Lower lobe of right lung (tissue), 2 donors: Measurements from ENCODE around the gene CAMTA2. TPM values are rescaled to one million over a fixed set of nuclear protein-coding genes. Genes with fewer than 3 reads are reported as not detected.

Source experiments
- ATAC-seq, 2 donors: fragments of 200-7000 bp; cut with Tn5 transposase; one replicate each; pipeline ENCODE4 v1.9.1; 2020 to 2022; ENCODE audit warnings: mild to moderate bottlenecking in 2 of 2, moderate library complexity in 2 of 2
- DNase-seq: peaks from one replicate; pipeline ENCODE4 v3.0.0-alpha.2; 2020
- H3K27ac ChIP-seq: fragments of 200-600 bp; one replicate; pipeline ENCODE4 v1.8.0; 2022
- H3K27me3 ChIP-seq: fragments of 200-600 bp; one replicate; pipeline ENCODE4 v1.8.0; 2022; ENCODE audit warnings: low read depth
- H3K36me3 ChIP-seq: fragments of 200-600 bp; one replicate; pipeline ENCODE4 v1.8.0; 2022; ENCODE audit warnings: mild to moderate bottlenecking
- H3K4me1 ChIP-seq: fragments of 200-600 bp; one replicate; pipeline ENCODE4 v1.8.0; 2022
- H3K4me3 ChIP-seq: fragments of 200-600 bp; one replicate; pipeline ENCODE4 v1.8.0; 2022; ENCODE audit warnings: mild to moderate bottlenecking
- H3K9me3 ChIP-seq: fragments of 200-600 bp; one replicate; pipeline ENCODE4 v1.8.0; 2022
- CTCF ChIP-seq: fragments of 200-600 bp; IDR thresholded peaks from one replicate; pipeline ENCODE4 v1.8.0; 2022; ENCODE audit warnings: antibody characterized with exemption, mild to moderate bottlenecking
- intact Hi-C: fragments of 100-400 bp; cut with DNase I; formaldehyde crosslinking; loops from one replicate; pipeline ENCODE4 v1.11.0; 2022
- long read RNA-seq: library from polyadenylated mRNA; unstranded; transcript quantifications from one replicate; pipeline ENCODE4 v2.0.0, GENCODE V29; 2021
- total RNA-seq: library from RNA; stranded (reverse); fragmentation: NEBNext Ultra II Directional; extraction: Animal tissue kit (Norgen Biotek cat#: 25700); gene quantifications from one replicate; pipeline ENCODE4 v1.2.1, GENCODE V29; 2021
- donor health status: DM: no; HTN: yes; CAD: no; lungs with severe emphysema.

CAMTA2 gene
- total RNA-seq: 49.9 TPM
- long read RNA-seq, partial matches to known transcripts: 39 of 50 reads
- long read RNA-seq, other reads (novel, unspliced or antisense): 9 of 50 reads

- TF ChIP-seq CTCF: peak; percentile 81
- DNase-seq: peak; percentile 94
- intact Hi-C loops: no loop called here
- no peaks in the 10 kb centered on the region for H3K27me3 ChIP-seq
- peak; percentile 95 to 97 for ATAC-seq
- H3K36me3 ChIP-seq: peaks cover 23% of the 10 kb centered on the region
- peak within 1 kb of the TSS; percentile 97 for H3K4me3 ChIP-seq
- H3K27ac ChIP-seq: peak within 1 kb of the TSS; percentile 96
- peaks cover 30% of the 10 kb centered on the region for H3K4me1 ChIP-seq
- H3K9me3 ChIP-seq: no peaks in the 10 kb centered on the region
These were observed at the start of gene CAMTA2 for GRCh38 chr17:4986951-4987766. CAMTA2 (minus strand) TSS chr17:4987675; CDS start chr17:4986222, 1,453 bp downstream.

- no peak within 1 kb of the TSS for H3K27ac ChIP-seq
- ATAC-seq (peak; percentile 27 to 34), DNase-seq (no peak)
- intact Hi-C loops: no loop called here
- peaks cover 12% of the 10 kb centered on the region for H3K4me1 ChIP-seq
- H3K9me3 ChIP-seq: no peaks in the 10 kb centered on the region
- no peaks in the 10 kb centered on the region for H3K36me3 ChIP-seq
- H3K4me3 ChIP-seq: peak within 1 kb of the TSS; percentile 28
- TF ChIP-seq CTCF: no peak
- peaks cover 15% of the 10 kb centered on the region for H3K27me3 ChIP-seq
These were observed 47.8 kb upstream of the CAMTA2 start, which contains the start of gene SLC52A1 for GRCh38 chr17:5035315-5035714. SLC52A1 (minus strand) TSS chr17:5035426; CDS start chr17:5034606, 820 bp downstream.

GRCh38 chr17:5034651-5035050 lies 47.2 kb upstream of the CAMTA2 start:
- no peak overlapping the region for H3K4me3 ChIP-seq
- intact Hi-C loops: no loop called here
- ATAC-seq (no peak), DNase-seq (no peak)
- no peaks in the 10 kb centered on the region for H3K9me3 ChIP-seq
- no peak for TF ChIP-seq CTCF
- no peak overlapping the region for H3K27ac ChIP-seq
- H3K27me3 ChIP-seq: peaks cover 15% of the 10 kb centered on the region
- H3K4me1 ChIP-seq: peaks cover 12% of the 10 kb centered on the region
- no peaks in the 10 kb centered on the region for H3K36me3 ChIP-seq

- Histone ChIP-seq H3K27me3 (peaks cover 15% of the 10 kb centered on the region), H3K4me3 (no peak overlapping the region), H3K27ac (no peak overlapping the region), H3K4me1 (peaks cover 12% of the 10 kb centered on the region), H3K9me3 (no peaks in the 10 kb centered on the region), H3K36me3 (no peaks in the 10 kb centered on the region)
- ATAC-seq (no peak), DNase-seq (no peak)
- no peak for TF ChIP-seq CTCF
- intact Hi-C loops: no loop called here
These were observed 46.6 kb upstream of the CAMTA2 start for GRCh38 chr17:5034063-5034462.

- DNase-seq (no peak), ATAC-seq (no peak)
- no peaks in the 10 kb centered on the region for H3K9me3 ChIP-seq
These were observed 46.0 kb upstream of the CAMTA2 start for GRCh38 chr17:5033352-5034015.

More at GRCh38 chr17:5033352-5034015, 46.0 kb upstream of the CAMTA2 start:
- H3K4me1 ChIP-seq: peaks cover 12% of the 10 kb centered on the region
- intact Hi-C loops: no loop called here
- H3K36me3 ChIP-seq: no peaks in the 10 kb centered on the region
- TF ChIP-seq CTCF: no peak
- peaks cover 15% of the 10 kb centered on the region for H3K27me3 ChIP-seq
- no peak overlapping the region for H3K4me3 ChIP-seq
- H3K27ac ChIP-seq: no peak overlapping the region
